SK-N-SH treated with all-trans-retinoic acid at 6 μM for 48 hours (cell line): Measurements from ENCODE around the gene STRADB.
A peak's percentile ranks its signal among the peaks of the same experiment; 100 is the strongest.

Source experiments
- ATAC-seq: fragments of 200-7000 bp; cut with Tn5 transposase; 3 replicates; pipeline ENCODE4 v1.9.1; 2020; ENCODE audit warnings: mild to moderate bottlenecking, moderate library complexity
- ARNTL ChIP-seq: fragments of 450-650 bp; formaldehyde crosslinking; IDR thresholded peaks from 2 replicates; pipeline ENCODE4 v1.5.0; 2020; ENCODE audit warnings: low read depth, mild to moderate bottlenecking, moderate library complexity, borderline replicate concordance
- BACH2 ChIP-seq: fragments of 250-450 bp; sonication (Bioruptor Pico); IDR thresholded peaks from 2 replicates; pipeline ENCODE4 v1.9.0; 2021; ENCODE audit warnings: mild to moderate bottlenecking, borderline replicate concordance
- CREB5 ChIP-seq: fragments of 250-450 bp; sonication (Bioruptor Pico); IDR thresholded peaks from 2 replicates; pipeline ENCODE4 v1.5.1; 2020; ENCODE audit warnings: low read depth, mild to moderate bottlenecking, moderate library complexity
- CSDC2 ChIP-seq: fragments of 250-450 bp; sonication (Bioruptor Pico); IDR thresholded peaks from 2 replicates; pipeline ENCODE4 v1.5.0; 2020; ENCODE audit warnings: mild to moderate bottlenecking, moderate library complexity
- ESRRG ChIP-seq: fragments of 250-450 bp; sonication (Bioruptor Pico); IDR thresholded peaks from 2 replicates; pipeline ENCODE4 v1.6.1; 2021; ENCODE audit warnings: mild to moderate bottlenecking
- GLIS3 ChIP-seq: fragments of 250-450 bp; sonication (Bioruptor Pico); IDR thresholded peaks from 2 replicates; pipeline ENCODE4 v1.5.0; 2020; ENCODE audit warnings: mild to moderate bottlenecking, moderate library complexity
- ISL1 ChIP-seq: fragments of 250-450 bp; sonication (Bioruptor Pico); IDR thresholded peaks from 2 replicates; pipeline ENCODE4 v2.1.2; 2022; ENCODE audit warnings: mild to moderate bottlenecking, moderate library complexity
- OSR1 ChIP-seq: fragments of 250-450 bp; sonication (Bioruptor Pico); IDR thresholded peaks from 2 replicates; pipeline ENCODE4 v1.8.0; 2022; ENCODE audit warnings: moderate library complexity, mild to moderate bottlenecking, inconsistent platforms
- PATZ1 ChIP-seq: fragments of 250-450 bp; sonication (Bioruptor Pico); IDR thresholded peaks from 2 replicates; pipeline ENCODE4 v1.8.0; 2020; ENCODE audit warnings: mild to moderate bottlenecking, moderate library complexity, borderline replicate concordance
- PPARA ChIP-seq: fragments of 250-450 bp; sonication (Bioruptor Pico); IDR thresholded peaks from 2 replicates; pipeline ENCODE4 v1.5.0; 2020; ENCODE audit warnings: mild to moderate bottlenecking, borderline replicate concordance
- RARB ChIP-seq: fragments of 250-450 bp; sonication (Bioruptor Pico); IDR thresholded peaks from 2 replicates; pipeline ENCODE4 v1.8.0; 2021; ENCODE audit warnings: mild to moderate bottlenecking, moderate library complexity
- SNAI2 ChIP-seq: fragments of 250-450 bp; sonication (Bioruptor Pico); IDR thresholded peaks from 2 replicates; pipeline ENCODE4 v1.5.0; 2020; ENCODE audit warnings: mild to moderate bottlenecking, moderate library complexity
- TCF4 ChIP-seq: fragments of 250-450 bp; sonication (Bioruptor Pico); IDR thresholded peaks from 2 replicates; pipeline ENCODE4 v1.8.0; 2021; ENCODE audit warnings: mild to moderate bottlenecking, moderate library complexity, borderline replicate concordance
- TOX ChIP-seq: fragments of 250-450 bp; sonication (Bioruptor Pico); IDR thresholded peaks from 2 replicates; pipeline ENCODE4 v1.8.0; 2021; ENCODE audit warnings: mild to moderate bottlenecking, moderate library complexity, borderline replicate concordance
- TSHZ2 ChIP-seq: fragments of 250-450 bp; sonication (Bioruptor Pico); IDR thresholded peaks from 2 replicates; pipeline ENCODE4 v1.5.0; 2020; ENCODE audit warnings: mild to moderate bottlenecking, moderate library complexity
- ZC3H10 ChIP-seq: fragments of 250-450 bp; sonication (Bioruptor Pico); IDR thresholded peaks from 2 replicates; pipeline ENCODE4 v1.5.1; 2021; ENCODE audit warnings: mild to moderate bottlenecking, moderate library complexity
- ZFP3 ChIP-seq: fragments of 250-450 bp; sonication (Bioruptor Pico); IDR thresholded peaks from 2 replicates; pipeline ENCODE4 v1.5.0; 2020; ENCODE audit warnings: mild to moderate bottlenecking, moderate library complexity
- ZFP30 ChIP-seq: fragments of 450-650 bp; formaldehyde crosslinking; IDR thresholded peaks from 2 replicates; pipeline ENCODE4 v1.5.0; 2022; ENCODE audit warnings: mild to moderate bottlenecking, moderate library complexity
- ZNF565 ChIP-seq: fragments of 450-650 bp; formaldehyde crosslinking; conservative IDR thresholded peaks from 2 replicates; pipeline ENCODE4 v1.5.0; 2020; ENCODE audit warnings: low read depth, mild to moderate bottlenecking, moderate library complexity
- ZNF70 ChIP-seq: fragments of 450-650 bp; formaldehyde crosslinking; IDR thresholded peaks from 2 replicates; pipeline ENCODE4 v1.5.0; 2020; ENCODE audit warnings: mild to moderate bottlenecking, moderate library complexity
- ZNF8 ChIP-seq: fragments of 450-650 bp; formaldehyde crosslinking; IDR thresholded peaks from 2 replicates; pipeline ENCODE4 v1.5.0; 2020; ENCODE audit warnings: mild to moderate bottlenecking, moderate library complexity
- TF ChIP-seq, protein P1 (sequence below): fragments of 250-450 bp; sonication (Bioruptor Pico); IDR thresholded peaks from 2 replicates; pipeline ENCODE4 v1.5.1; 2021; ENCODE audit warnings: mild to moderate bottlenecking, moderate library complexity
- TF ChIP-seq, protein P2 (sequence below): fragments of 250-450 bp; sonication (Bioruptor Pico); IDR thresholded peaks from 2 replicates; pipeline ENCODE4 v1.8.0; 2021; ENCODE audit warnings: low read depth, mild to moderate bottlenecking, moderate library complexity, borderline replicate concordance

The STRADB gene

GRCh38 chr2:201470821-201471731 is 19.5 kb downstream of the STRADB start:
- ATAC-seq = peak; percentile 62
- no peak for TF ChIP-seq ZNF70 (CRISPR knock-in tag)
- no peak for TF ChIP-seq BACH2 (CRISPR knock-in tag)
- no peak for TF ChIP-seq ESRRG (CRISPR knock-in tag)
- TF ChIP-seq PPARA = no peak
- no peak for TF ChIP-seq TCF4
- TF ChIP-seq RARB (CRISPR knock-in tag) = no peak
- TF ChIP-seq ZFP30 (CRISPR knock-in tag) = no peak
- no peak for TF ChIP-seq ZNF8
- TF ChIP-seq, protein P1, sequence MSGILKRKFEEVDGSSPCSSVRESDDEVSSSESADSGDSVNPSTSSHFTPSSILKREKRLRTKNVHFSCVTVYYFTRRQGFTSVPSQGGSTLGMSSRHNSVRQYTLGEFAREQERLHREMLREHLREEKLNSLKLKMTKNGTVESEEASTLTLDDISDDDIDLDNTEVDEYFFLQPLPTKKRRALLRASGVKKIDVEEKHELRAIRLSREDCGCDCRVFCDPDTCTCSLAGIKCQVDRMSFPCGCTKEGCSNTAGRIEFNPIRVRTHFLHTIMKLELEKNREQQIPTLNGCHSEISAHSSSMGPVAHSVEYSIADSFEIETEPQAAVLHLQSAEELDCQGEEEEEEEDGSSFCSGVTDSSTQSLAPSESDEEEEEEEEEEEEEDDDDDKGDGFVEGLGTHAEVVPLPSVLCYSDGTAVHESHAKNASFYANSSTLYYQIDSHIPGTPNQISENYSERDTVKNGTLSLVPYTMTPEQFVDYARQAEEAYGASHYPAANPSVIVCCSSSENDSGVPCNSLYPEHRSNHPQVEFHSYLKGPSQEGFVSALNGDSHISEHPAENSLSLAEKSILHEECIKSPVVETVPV (CRISPR knock-in tag) = no peak
- no peak for TF ChIP-seq ZNF565 (CRISPR knock-in tag)
- no peak for TF ChIP-seq OSR1 (CRISPR knock-in tag)
- no peak for TF ChIP-seq CSDC2 (CRISPR knock-in tag)
- no peak for TF ChIP-seq TOX
- TF ChIP-seq ISL1 (CRISPR knock-in tag) = no peak
- TF ChIP-seq ZC3H10 (CRISPR knock-in tag) = no peak
- no peak for TF ChIP-seq ARNTL (CRISPR knock-in tag)
- no peak for TF ChIP-seq SNAI2
- no peak for TF ChIP-seq GLIS3 (CRISPR knock-in tag)

DNA sequence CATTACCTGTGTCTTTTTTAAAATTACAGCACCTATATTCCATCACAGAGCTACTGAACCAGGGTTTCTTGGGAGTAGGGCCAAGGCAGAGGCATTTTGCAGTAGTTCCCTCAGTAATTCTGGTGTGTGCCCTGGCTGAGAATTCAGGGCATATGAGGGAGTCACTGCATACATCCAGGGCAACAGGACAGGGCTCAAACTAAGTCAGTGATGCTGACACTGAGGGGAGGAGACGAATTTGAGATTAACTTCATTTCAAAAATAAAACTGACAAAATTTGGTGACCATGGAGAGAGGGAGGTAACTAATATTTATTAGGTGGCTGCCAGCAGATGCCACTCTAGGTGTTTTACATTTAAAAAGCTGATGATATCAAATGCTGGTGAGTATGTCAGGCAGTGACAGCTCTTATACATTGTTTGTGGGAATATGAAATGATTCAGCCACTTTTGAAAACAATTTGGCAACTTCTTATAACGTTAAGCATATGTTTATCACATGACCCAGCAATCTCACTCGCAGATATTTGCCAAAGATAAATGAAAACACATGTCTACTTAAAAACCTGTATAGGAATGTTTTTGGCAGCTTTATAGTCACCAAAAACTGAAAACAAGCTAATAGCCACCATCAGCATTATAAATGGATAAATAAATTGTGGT is 20.3 kb downstream of the STRADB start:
- peak; percentile 49; the same call in 1 of the 2 replicates for TF ChIP-seq ZNF8
- TF ChIP-seq TCF4 = peak; percentile 60; the same call in 1 of the 2 replicates
- TF ChIP-seq ISL1 (CRISPR knock-in tag) = peak; percentile 64
- no peak for TF ChIP-seq CSDC2 (CRISPR knock-in tag)
- TF ChIP-seq, all 23 proteins: peak for 3
- ATAC-seq = peak; percentile 85

DNA sequence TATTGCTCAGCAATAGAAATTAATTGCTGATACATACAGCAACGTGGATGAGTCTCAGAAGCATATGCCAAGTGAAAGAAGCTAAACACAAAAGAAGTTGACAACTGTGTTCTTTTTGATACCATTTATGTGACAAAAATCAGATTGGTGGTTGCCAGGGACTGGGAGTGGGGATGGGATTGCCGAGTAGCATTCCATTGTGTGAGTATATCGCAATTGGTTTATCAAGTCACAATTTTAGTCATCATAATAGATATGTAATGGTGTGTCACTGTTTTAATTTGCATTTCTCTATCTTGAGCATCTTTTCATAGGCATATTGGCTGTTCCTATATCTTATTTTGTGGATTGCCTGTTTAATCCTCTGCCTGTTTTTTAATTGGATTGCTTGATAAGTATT is 20.9 kb downstream of the STRADB start:
- no peak; the same call in none of the 3 replicates for ATAC-seq
- no peak; the same call in 1 of the 2 replicates for TF ChIP-seq TCF4
- no peak for TF ChIP-seq ZNF565 (CRISPR knock-in tag)
- TF ChIP-seq ZFP30 (CRISPR knock-in tag) = no peak
- TF ChIP-seq ARNTL (CRISPR knock-in tag) = no peak
- no peak for TF ChIP-seq ZFP3
- TF ChIP-seq OSR1 (CRISPR knock-in tag) = no peak
- TF ChIP-seq CSDC2 (CRISPR knock-in tag) = no peak
- no peak for TF ChIP-seq ZNF70 (CRISPR knock-in tag)
- no peak for TF ChIP-seq PPARA
- TF ChIP-seq, protein P1 (CRISPR knock-in tag) = no peak
- TF ChIP-seq PATZ1 (CRISPR knock-in tag) = no peak
- TF ChIP-seq, protein P2, sequence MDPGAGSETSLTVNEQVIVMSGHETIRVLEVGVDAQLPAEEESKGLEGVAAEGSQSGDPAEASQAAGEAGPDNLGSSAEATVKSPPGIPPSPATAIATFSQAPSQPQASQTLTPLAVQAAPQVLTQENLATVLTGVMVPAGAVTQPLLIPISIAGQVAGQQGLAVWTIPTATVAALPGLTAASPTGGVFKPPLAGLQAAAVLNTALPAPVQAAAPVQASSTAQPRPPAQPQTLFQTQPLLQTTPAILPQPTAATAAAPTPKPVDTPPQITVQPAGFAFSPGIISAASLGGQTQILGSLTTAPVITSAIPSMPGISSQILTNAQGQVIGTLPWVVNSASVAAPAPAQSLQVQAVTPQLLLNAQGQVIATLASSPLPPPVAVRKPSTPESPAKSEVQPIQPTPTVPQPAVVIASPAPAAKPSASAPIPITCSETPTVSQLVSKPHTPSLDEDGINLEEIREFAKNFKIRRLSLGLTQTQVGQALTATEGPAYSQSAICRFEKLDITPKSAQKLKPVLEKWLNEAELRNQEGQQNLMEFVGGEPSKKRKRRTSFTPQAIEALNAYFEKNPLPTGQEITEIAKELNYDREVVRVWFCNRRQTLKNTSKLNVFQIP (CRISPR knock-in tag) = no peak
- TF ChIP-seq RARB (CRISPR knock-in tag) = no peak
- no peak for TF ChIP-seq GLIS3 (CRISPR knock-in tag)
- TF ChIP-seq ZC3H10 (CRISPR knock-in tag) = no peak
- no peak for TF ChIP-seq TSHZ2 (CRISPR knock-in tag)
- TF ChIP-seq BACH2 (CRISPR knock-in tag) = no peak
- TF ChIP-seq TOX = no peak
- TF ChIP-seq CREB5 (CRISPR knock-in tag) = no peak
